HG03196 (cell line): Measurements from ENCODE around the gene ANP32B.
"Not testable (repeated sequence)": the region's sequence is repeated elsewhere in the genome, so short reads cannot be mapped to it uniquely, and the experiment has no call there.

ENCODE experiments used
- ATAC-seq: cut with Tn5 transposase; IDR thresholded peaks from one replicate; pipeline ENCODE4 v1.9.1; 2021; ENCODE audit not compliant: unreplicated experiment

The ANP32B gene

GRCh38 chr9:97962575-97962974 is 20.6 kb upstream of the ANP32B start:
- ATAC-seq: no peak

- no peak for ATAC-seq
These were observed 19.9 kb upstream of the ANP32B start for GRCh38 chr9:97963232-97963631.

GRCh38 chr9:97964901-97965300 is 18.2 kb upstream of the ANP32B start:
- ATAC-seq: no peak

GRCh38 chr9:97966493-97966892 is 16.6 kb upstream of the ANP32B start:
- no peak for ATAC-seq

- no peak for ATAC-seq
These were observed 14.1 kb upstream of the ANP32B start for GRCh38 chr9:97969014-97969413.

GRCh38 chr9:97970165-97970564 is 13.0 kb upstream of the ANP32B start:
- ATAC-seq: no peak

GRCh38 chr9:97972753-97973152 is 10.4 kb upstream of the ANP32B start:
- ATAC-seq: no peak

GRCh38 chr9:97975376-97975775 is 7.8 kb upstream of the ANP32B start:
- no peak for ATAC-seq

- not testable (repeated sequence) for ATAC-seq
These were observed 6.5 kb upstream of the ANP32B start for GRCh38 chr9:97976633-97977032.

GRCh38 chr9:97978371-97979130 is 4.6 kb upstream of the ANP32B start:
- no peak for ATAC-seq

- ATAC-seq: no peak
These were observed 3.2 kb upstream of the ANP32B start for GRCh38 chr9:97979788-97980478.

- ATAC-seq: no peak
These were observed 2.7 kb upstream of the ANP32B start for GRCh38 chr9:97980479-97980803.

GRCh38 chr9:97980918-97981845 is 2.0 kb upstream of the ANP32B start:
- ATAC-seq: no peak

GRCh38 chr9:97981846-97982682 is 1.1 kb upstream of the ANP32B start:
- no peak for ATAC-seq

GRCh38 chr9:97983589-97984187 is 547 bp downstream of the ANP32B start:
- peak; percentile 10 for ATAC-seq

GRCh38 chr9:97984188-97985057 is 1.3 kb downstream of the ANP32B start:
- peak; percentile 22 for ATAC-seq

- no peak for ATAC-seq
These were observed 2.1 kb downstream of the ANP32B start for GRCh38 chr9:97985058-97985861.

GRCh38 chr9:97987487-97987886 is 4.3 kb downstream of the ANP32B start:
- no peak for ATAC-seq

GRCh38 chr9:97990259-97990658 is 7.1 kb downstream of the ANP32B start:
- ATAC-seq: no peak
